CMK (cell line): ENCODE results near the gene SFT2D1.

ENCODE experiments used
- DNase-seq: peaks from one replicate; pipeline ENCODE4 v3.0.0-alpha.2; 2010; ENCODE audit warnings: low read depth

SFT2D1 gene

GRCh38 chr6:166307082-166308032 lies 35.0 kb downstream of the SFT2D1 start:
- no peak for DNase-seq

DNA sequence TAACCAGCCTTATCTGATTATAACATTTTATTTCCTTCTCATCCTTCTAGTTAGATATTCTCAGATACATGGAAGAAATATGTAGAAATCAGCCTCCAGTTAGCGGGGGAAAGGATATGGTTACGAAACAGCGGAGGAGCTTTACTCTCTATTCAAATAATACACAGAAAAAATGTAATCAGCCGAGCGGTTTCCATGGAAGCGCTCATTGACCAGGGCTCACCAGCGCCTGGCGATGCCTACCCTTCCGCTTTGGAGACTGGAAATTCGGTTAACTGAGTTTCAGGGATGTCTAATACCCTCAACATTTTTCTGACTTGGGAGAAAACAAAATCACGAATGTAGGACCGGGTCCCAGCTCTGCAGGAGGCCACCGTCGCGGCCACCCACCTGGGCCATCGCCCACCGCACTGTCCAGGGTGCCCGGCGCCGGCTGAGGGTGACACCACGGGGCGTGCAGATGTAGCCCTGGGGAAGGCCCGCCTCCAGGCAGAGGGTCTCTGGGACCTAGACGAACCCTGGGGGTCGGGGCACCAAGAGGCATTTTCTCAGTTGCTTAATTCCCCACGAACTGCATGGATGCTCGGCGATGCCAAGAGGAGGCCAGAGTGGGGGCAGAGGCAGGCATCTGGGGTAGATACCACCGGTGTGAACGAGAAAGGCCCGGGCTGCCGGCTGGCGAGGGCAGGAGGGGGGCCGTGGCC lies 35.8 kb downstream of the SFT2D1 start:
- DNase-seq: no peak

DNA sequence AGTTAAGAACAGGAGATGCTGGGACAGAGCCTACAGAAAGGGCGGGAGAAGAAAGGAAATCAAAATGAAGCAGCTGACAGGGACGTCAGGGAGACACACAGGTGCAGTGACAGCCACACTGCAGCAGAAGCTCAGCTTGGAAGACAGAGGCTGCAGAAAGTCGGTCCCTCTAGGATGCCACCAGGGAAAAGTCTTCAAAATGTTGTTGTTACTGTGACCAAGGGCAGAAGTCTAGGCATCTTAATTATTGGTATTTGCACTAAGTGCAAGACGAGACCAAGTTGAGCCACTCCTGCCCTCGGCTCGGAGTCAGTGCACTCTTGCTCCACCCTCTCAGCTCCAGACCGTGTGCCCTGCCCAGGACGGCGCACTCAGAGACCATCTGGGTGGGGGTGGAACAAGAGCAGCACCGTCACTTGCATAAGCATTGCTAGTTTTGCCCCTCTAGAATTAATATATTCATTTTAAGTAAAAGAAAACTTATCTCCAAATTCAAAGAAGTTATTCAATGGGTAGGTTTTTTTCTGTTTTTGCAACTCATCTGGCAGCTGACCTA lies 36.7 kb downstream of the SFT2D1 start:
- DNase-seq: no peak

- DNase-seq: no peak
Measured at GRCh38 chr6:166304106-166304505, 38.2 kb downstream of the SFT2D1 start.

- DNase-seq: no peak
Measured at GRCh38 chr6:166301611-166302529, 40.5 kb downstream of the SFT2D1 start.

GRCh38 chr6:166300357-166300987 lies 41.9 kb downstream of the SFT2D1 start:
- DNase-seq: no peak

DNA sequence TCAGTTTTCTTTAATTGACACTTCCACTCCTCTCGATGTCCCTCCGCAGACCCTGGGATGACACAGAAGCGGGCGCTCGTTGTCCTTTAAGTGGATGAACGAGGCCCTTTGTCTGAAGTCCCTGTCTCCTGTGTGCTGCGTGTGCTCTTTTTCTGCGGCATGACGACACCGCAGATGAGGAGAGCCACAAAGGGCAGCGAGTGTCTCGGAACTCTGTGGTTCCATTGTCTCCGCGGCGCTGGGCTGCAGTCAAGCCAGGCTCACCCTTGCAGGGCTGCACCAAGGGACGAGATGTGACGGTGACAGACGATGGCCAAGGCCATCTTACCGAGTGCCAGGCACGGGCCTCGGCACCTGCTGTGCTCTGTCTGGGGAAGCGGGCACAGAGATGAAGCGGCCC lies 44.7 kb downstream of the SFT2D1 start:
- DNase-seq: no peak

- DNase-seq: no peak
Measured at GRCh38 chr6:166296035-166296883, 46.1 kb downstream of the SFT2D1 start.

GRCh38 chr6:166293731-166294584 lies 48.4 kb downstream of the SFT2D1 start:
- DNase-seq: no peak

- no peak for DNase-seq
Measured at GRCh38 chr6:166289207-166290060, 52.9 kb downstream of the SFT2D1 start.

- no peak for DNase-seq
Measured at GRCh38 chr6:166286839-166287271, 55.5 kb downstream of the SFT2D1 start.

- DNase-seq: no peak
Measured at GRCh38 chr6:166285233-166285632, 57.1 kb downstream of the SFT2D1 start.

DNA sequence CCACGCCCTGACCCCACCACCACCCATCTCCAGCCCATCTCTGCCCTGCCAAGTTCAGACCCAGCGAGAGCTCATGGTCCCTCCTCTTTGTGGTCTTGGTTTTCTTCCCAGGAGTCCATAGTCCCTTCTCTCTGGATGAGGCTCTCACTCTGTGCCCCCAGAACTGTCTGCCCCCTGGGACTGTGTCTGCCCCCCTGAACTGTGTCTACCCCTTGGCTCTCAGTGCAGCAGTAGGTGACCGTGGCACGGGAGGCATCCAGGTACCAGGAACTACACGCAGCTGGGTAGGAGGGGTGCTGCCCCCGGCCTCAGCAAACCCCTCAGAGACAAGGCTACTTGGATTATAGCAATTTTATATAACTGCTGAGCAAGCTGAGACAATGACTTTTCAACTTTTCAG lies 57.7 kb downstream of the SFT2D1 start:
- DNase-seq: no peak

- DNase-seq: no peak
Measured at GRCh38 chr6:166282394-166283032, 59.8 kb downstream of the SFT2D1 start.

- no peak for DNase-seq
Measured at GRCh38 chr6:166281104-166281503, 61.2 kb downstream of the SFT2D1 start.

DNA sequence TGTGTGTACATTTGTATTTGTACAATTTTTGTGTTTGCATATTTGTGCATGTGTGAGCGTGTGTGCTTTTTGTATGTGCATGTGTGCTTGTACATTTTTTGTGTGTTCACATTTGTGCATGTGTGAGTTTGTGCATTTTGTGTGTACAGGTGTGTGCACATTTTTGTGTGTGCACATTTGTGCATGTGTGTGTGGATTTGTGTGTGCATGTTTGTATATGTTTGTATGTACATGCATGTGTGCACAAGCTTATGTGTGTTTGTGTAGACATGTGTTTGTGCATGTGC lies 63.0 kb downstream of the SFT2D1 start:
- no peak for DNase-seq

- no peak for DNase-seq
Measured at GRCh38 chr6:166278579-166279392, 63.6 kb downstream of the SFT2D1 start.
